A673 (cell line): ENCODE measurements around the gene ROR1. TPM values are rescaled to one million over a fixed set of nuclear protein-coding genes. Genes with fewer than 3 reads are reported as not detected.

ENCODE experiments used
- BruUV-seq: library from RNA; stranded (reverse); fragments of 400-500 nt; replicated peaks from 2 replicates; lab custom pipeline; 2021; lab: Mats Ljungman, UMichigan
- CTCF ChIA-PET: fragments of 300-600 bp; sonication (Branson Sonifier 250); formaldehyde crosslinking; loops from one replicate; lab custom pipeline; 2022; ENCODE audit warnings: antibody characterized with exemption; lab: Charles Lee
- POLR2A ChIA-PET: fragments of 300-600 bp; sonication (Branson Sonifier 250); formaldehyde crosslinking; loops from one replicate; lab custom pipeline; 2022; ENCODE audit warnings: antibody characterized with exemption; ENCODE audit not compliant: low non-redundant PET; lab: Charles Lee
- DNase-seq: peaks from one replicate; pipeline ENCODE4 v3.0.0-alpha.2; 2015; ENCODE audit warnings: low spot score
- H3K27ac ChIP-seq: fragments of 200-600 bp; sonication (generic); 2 replicates; pipeline ENCODE4 v1.5.1; 2016; ENCODE audit warnings: mixed run types, low read depth, mild to moderate bottlenecking, mixed read lengths, antibody characterized with exemption, low read length; ENCODE audit not compliant: poor library complexity, severe bottlenecking
- H3K27me3 ChIP-seq: fragments of 200-600 bp; sonication (generic); replicated peaks from 2 replicates; pipeline ENCODE4 v1.6.1; 2017; ENCODE audit warnings: mixed run types, low read depth, mild to moderate bottlenecking, mixed read lengths, antibody characterized with exemption, low read length; ENCODE audit not compliant: insufficient read depth, poor library complexity
- H3K36me3 ChIP-seq: fragments of 200-600 bp; sonication (generic); 2 replicates; pipeline ENCODE4 v1.6.1; 2016; ENCODE audit warnings: mixed run types, mild to moderate bottlenecking, mixed read lengths, antibody characterized with exemption, low read length; ENCODE audit not compliant: insufficient read depth, poor library complexity, severe bottlenecking
- H3K4me1 ChIP-seq: fragments of 200-600 bp; sonication (generic); 2 replicates; pipeline ENCODE4 v1.6.1; 2017; ENCODE audit warnings: mixed run types, mild to moderate bottlenecking, mixed read lengths, antibody characterized with exemption, low read length; ENCODE audit not compliant: insufficient read depth, poor library complexity, severe bottlenecking
- H3K4me3 ChIP-seq: fragments of 200-600 bp; sonication (generic); 2 replicates; pipeline ENCODE4 v1.5.1; 2016; ENCODE audit warnings: low read depth, mixed run types, mild to moderate bottlenecking, mixed read lengths, low read length; ENCODE audit not compliant: poor library complexity, severe bottlenecking
- H3K9me3 ChIP-seq: fragments of 200-600 bp; sonication (generic); 2 replicates; pipeline ENCODE4 v1.6.1; 2016; ENCODE audit warnings: mixed run types, low read depth, mild to moderate bottlenecking, mixed read lengths, antibody characterized with exemption, low read length; ENCODE audit not compliant: poor library complexity, severe bottlenecking
- CTCF ChIP-seq: fragments of 300-800, 200-600 bp; sonication (generic); conservative IDR thresholded peaks from 2 replicates; pipeline ENCODE4 v1.5.1; 2017; ENCODE audit warnings: low read depth, mild to moderate bottlenecking, antibody characterized with exemption, low read length, moderate library complexity, mixed read lengths
- EZH2 ChIP-seq: fragments of 200-600 bp; sonication (generic); IDR thresholded peaks from 2 replicates; pipeline ENCODE4 v1.6.1; 2017; ENCODE audit warnings: borderline replicate concordance, low read depth, mild to moderate bottlenecking, mixed read lengths, antibody characterized with exemption, low read length; ENCODE audit not compliant: poor library complexity, severe bottlenecking
- intact Hi-C: fragments of 100-400 bp; cut with micrococcal nuclease; formaldehyde crosslinking; loops from one replicate; pipeline ENCODE4 v1.10.0; 2022; ENCODE audit not compliant: unreplicated experiment
- total RNA-seq: library from RNA; stranded (reverse); gene quantifications from 2 replicates; pipeline ENCODE4 v1.2.3, GENCODE V29; 2021

The ROR1 gene
- total RNA-seq, 1 experiment from 2014 or later, result 7.4 TPM

GRCh38 chr1:63864224-63864641, 90.4 kb downstream of the ROR1 start:
- Histone ChIP-seq H3K36me3 (no peaks in the 10 kb centered on the region), H3K4me1 (no peaks in the 10 kb centered on the region), H3K9me3 (no peaks in the 10 kb centered on the region), H3K27me3 (no peaks in the 10 kb centered on the region), H3K4me3 (no peak overlapping the region), H3K27ac (no peak overlapping the region)
- BruUV-seq, result no TSS peak
- intact Hi-C loops, result no loop called here
- TF ChIP-seq EZH2, result no peak
- no peak for TF ChIP-seq CTCF
- POLR2A ChIA-PET, result no interaction called here
- no peak for DNase-seq
- CTCF ChIA-PET, result no interaction called here

GRCh38 chr1:63865561-63865960, 91.7 kb downstream of the ROR1 start:
- H3K9me3 ChIP-seq, result no peaks in the 10 kb centered on the region
- BruUV-seq, result no TSS peak
- ChIA-PET POLR2A (no interaction called here), CTCF (no interaction called here)
- H3K27ac ChIP-seq, result no peak overlapping the region
- DNase-seq, result no peak
- H3K36me3 ChIP-seq, result no peaks in the 10 kb centered on the region
- intact Hi-C loops, result no loop called here
- H3K27me3 ChIP-seq, result no peaks in the 10 kb centered on the region
- TF ChIP-seq EZH2 (no peak), CTCF (no peak)
- no peak overlapping the region for H3K4me3 ChIP-seq
- H3K4me1 ChIP-seq, result no peaks in the 10 kb centered on the region

- Histone ChIP-seq H3K9me3 (no peaks in the 10 kb centered on the region), H3K4me1 (no peaks in the 10 kb centered on the region), H3K27me3 (no peaks in the 10 kb centered on the region), H3K36me3 (no peaks in the 10 kb centered on the region), H3K27ac (no peak overlapping the region), H3K4me3 (no peak overlapping the region)
- intact Hi-C loops, result no loop called here
- TF ChIP-seq EZH2 (no peak), CTCF (no peak)
- no TSS peak for BruUV-seq
- ChIA-PET CTCF (no interaction called here), POLR2A (no interaction called here)
- DNase-seq, result no peak
Observed at GRCh38 chr1:63866084-63866483, 92.3 kb downstream of the ROR1 start.
